WTC11 (cell line): Measurements from ENCODE around the gene CLCN6. TPM values are rescaled to one million over a fixed set of nuclear protein-coding genes. Genes with fewer than 3 reads are reported as not detected.

Source experiments
- CREB1 ChIP-seq: sonication (generic); formaldehyde crosslinking; IDR thresholded peaks from 2 replicates; pipeline ENCODE4 v1.8.0; 2023; ENCODE audit warnings: mild to moderate bottlenecking, missing genetic modification reagents
- EMX1 ChIP-seq: fragments of 250-450 bp; sonication (Bioruptor Pico); IDR thresholded peaks from 2 replicates; pipeline ENCODE4 v1.8.0; 2021; ENCODE audit warnings: mild to moderate bottlenecking
- ESRRA ChIP-seq: sonication (generic); formaldehyde crosslinking; IDR thresholded peaks from 2 replicates; pipeline ENCODE4 v1.8.1; 2022; ENCODE audit warnings: mild to moderate bottlenecking, missing genetic modification reagents, borderline replicate concordance
- FOXK1 ChIP-seq: sonication (generic); formaldehyde crosslinking; IDR thresholded peaks from 2 replicates; pipeline ENCODE4 v1.8.0; 2022; ENCODE audit warnings: mild to moderate bottlenecking, moderate library complexity, missing genetic modification reagents
- JUN ChIP-seq: sonication (generic); formaldehyde crosslinking; IDR thresholded peaks from 2 replicates; pipeline ENCODE4 v1.8.0; 2023; ENCODE audit warnings: mild to moderate bottlenecking, missing genetic modification reagents
- NFE2L1 ChIP-seq: sonication (generic); formaldehyde crosslinking; IDR thresholded peaks from 2 replicates; pipeline ENCODE4 v1.8.1; 2023; ENCODE audit warnings: missing genetic modification reagents
- NR1H2 ChIP-seq: sonication (generic); formaldehyde crosslinking; IDR thresholded peaks from 2 replicates; pipeline ENCODE4 v1.9.0; 2021; ENCODE audit warnings: mild to moderate bottlenecking, moderate library complexity, missing genetic modification reagents
- NR3C1 ChIP-seq: sonication (generic); formaldehyde crosslinking; conservative IDR thresholded peaks from 2 replicates; pipeline ENCODE4 v1.8.1; 2023; ENCODE audit warnings: low read depth, mild to moderate bottlenecking, missing genetic modification reagents
- RELA ChIP-seq: sonication (generic); formaldehyde crosslinking; IDR thresholded peaks from 2 replicates; pipeline ENCODE4 v1.8.1; 2022; ENCODE audit warnings: missing genetic modification reagents, mild to moderate bottlenecking, borderline replicate concordance
- TEAD1 ChIP-seq: sonication (generic); formaldehyde crosslinking; IDR thresholded peaks from 2 replicates; pipeline ENCODE4 v1.8.0; 2022; ENCODE audit warnings: mild to moderate bottlenecking, missing genetic modification reagents
- ZNF423 ChIP-seq: fragments of 250-450 bp; sonication (Bioruptor Pico); IDR thresholded peaks from 2 replicates; pipeline ENCODE4 v2.1.2; 2022; ENCODE audit warnings: mild to moderate bottlenecking, moderate library complexity
- total RNA-seq: library from RNA; stranded (reverse); gene quantifications from 3 replicates; pipeline ENCODE4 v1.2.3, GENCODE V29; 2021
- TF ChIP-seq, protein P1 (sequence below): fragments of 250-450 bp; sonication (Bioruptor Pico); conservative IDR thresholded peaks from 2 replicates; pipeline ENCODE4 v1.9.0; 2021; ENCODE audit warnings: mild to moderate bottlenecking
- TF ChIP-seq, protein P2 (sequence below): sonication (generic); formaldehyde crosslinking; IDR thresholded peaks from 2 replicates; pipeline ENCODE4 v1.8.0; 2022; ENCODE audit warnings: mild to moderate bottlenecking, missing genetic modification reagents
- TF ChIP-seq, protein P3 (sequence below): sonication (generic); formaldehyde crosslinking; IDR thresholded peaks from 2 replicates; pipeline ENCODE4 v1.8.0; 2022; ENCODE audit warnings: missing genetic modification reagents
- TF ChIP-seq, protein P4 (sequence below): fragments of 200-600 bp; IDR thresholded peaks from 2 replicates; pipeline ENCODE4 v1.8.0; 2022; ENCODE audit warnings: antibody characterized with exemption
- TF ChIP-seq, protein P5 (sequence below): sonication (generic); formaldehyde crosslinking; IDR thresholded peaks from 2 replicates; pipeline ENCODE4 v1.8.1; 2022; ENCODE audit warnings: missing genetic modification reagents, borderline replicate concordance
- TF ChIP-seq, protein P6 (sequence below): sonication (generic); formaldehyde crosslinking; IDR thresholded peaks from 2 replicates; pipeline ENCODE4 v1.8.1; 2022; ENCODE audit warnings: mild to moderate bottlenecking, moderate library complexity, missing genetic modification reagents
- TF ChIP-seq, protein P7 (sequence below): sonication (generic); formaldehyde crosslinking; IDR thresholded peaks from 2 replicates; pipeline ENCODE4 v1.8.1; 2023; ENCODE audit warnings: mild to moderate bottlenecking, missing genetic modification reagents, moderate library complexity
- TF ChIP-seq, protein P8 (sequence below): sonication (generic); formaldehyde crosslinking; IDR thresholded peaks from 2 replicates; pipeline ENCODE4 v1.8.0; 2023; ENCODE audit warnings: missing genetic modification reagents, mild to moderate bottlenecking, borderline replicate concordance
- TF ChIP-seq, protein P9 (sequence below): sonication (generic); formaldehyde crosslinking; IDR thresholded peaks from 2 replicates; pipeline ENCODE4 v1.8.1; 2023; ENCODE audit warnings: mild to moderate bottlenecking, missing genetic modification reagents

The CLCN6 gene
- total RNA-seq, 1 experiment from 2014 or later = 22.3 TPM

DNA sequence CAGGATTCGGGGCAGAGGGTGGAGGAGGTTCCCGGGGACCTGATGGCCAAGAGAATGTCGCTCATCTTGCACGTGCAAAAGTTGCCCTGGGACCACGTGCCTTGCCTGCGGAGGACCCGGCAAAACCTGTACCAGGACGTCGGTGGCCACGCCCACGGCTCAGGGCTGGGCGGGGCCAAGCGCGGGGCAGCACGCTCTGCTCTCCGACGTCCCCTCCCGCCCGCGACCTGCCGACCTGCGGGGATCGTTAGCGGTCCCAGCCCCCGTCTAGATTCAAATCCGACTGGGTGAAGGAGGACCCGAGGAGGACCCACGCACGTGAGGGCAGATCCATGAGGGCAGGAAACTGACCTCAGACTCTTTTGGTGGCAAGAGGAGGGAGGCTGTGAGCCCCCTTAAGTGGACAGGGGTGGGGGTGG lies 44.0 kb upstream of the CLCN6 start, which contains the start of gene C1orf167 (continued):
- TF ChIP-seq, protein P1, sequence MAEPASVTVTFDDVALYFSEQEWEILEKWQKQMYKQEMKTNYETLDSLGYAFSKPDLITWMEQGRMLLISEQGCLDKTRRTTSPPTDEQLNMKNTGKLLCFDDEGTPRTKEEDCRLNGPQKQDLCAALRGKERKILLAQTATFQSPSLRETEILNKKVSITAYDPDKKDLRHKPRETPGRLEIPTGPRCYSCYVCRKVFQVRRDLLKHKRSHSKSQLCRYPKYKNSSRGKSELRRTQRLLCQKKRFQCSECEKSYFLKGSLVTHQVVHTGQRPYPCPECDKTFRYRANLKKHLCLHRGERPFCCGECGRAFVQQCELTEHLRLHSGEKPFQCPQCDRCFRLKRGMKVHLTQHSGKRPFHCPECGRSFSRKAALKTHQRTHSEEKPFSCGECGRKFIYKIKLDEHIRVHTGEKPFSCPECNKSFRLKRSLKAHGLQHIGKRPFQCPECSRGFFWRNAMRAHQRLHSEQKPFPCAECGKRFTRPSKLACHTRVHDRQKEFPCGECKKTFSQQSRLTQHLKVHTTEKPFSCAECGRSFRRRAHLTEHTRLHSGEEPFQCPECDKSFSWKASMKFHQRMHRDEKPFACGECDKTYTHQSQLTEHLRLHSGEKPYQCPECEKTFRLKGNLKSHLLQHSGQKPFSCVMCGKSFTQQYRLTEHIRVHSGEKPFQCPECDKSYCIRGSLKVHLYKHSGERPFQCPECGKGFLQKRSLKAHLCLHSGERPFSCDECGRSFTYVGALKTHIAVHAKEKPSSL (CRISPR knock-in tag) = no peak
- TF ChIP-seq, protein P2, sequence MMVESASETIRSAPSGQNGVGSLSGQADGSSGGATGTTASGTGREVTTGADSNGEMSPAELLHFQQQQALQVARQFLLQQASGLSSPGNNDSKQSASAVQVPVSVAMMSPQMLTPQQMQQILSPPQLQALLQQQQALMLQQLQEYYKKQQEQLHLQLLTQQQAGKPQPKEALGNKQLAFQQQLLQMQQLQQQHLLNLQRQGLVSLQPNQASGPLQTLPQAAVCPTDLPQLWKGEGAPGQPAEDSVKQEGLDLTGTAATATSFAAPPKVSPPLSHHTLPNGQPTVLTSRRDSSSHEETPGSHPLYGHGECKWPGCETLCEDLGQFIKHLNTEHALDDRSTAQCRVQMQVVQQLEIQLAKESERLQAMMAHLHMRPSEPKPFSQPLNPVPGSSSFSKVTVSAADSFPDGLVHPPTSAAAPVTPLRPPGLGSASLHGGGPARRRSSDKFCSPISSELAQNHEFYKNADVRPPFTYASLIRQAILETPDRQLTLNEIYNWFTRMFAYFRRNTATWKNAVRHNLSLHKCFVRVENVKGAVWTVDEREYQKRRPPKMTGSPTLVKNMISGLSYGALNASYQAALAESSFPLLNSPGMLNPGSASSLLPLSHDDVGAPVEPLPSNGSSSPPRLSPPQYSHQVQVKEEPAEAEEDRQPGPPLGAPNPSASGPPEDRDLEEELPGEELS (CRISPR knock-in tag) = peak; percentile 72
- TF ChIP-seq, protein P3, sequence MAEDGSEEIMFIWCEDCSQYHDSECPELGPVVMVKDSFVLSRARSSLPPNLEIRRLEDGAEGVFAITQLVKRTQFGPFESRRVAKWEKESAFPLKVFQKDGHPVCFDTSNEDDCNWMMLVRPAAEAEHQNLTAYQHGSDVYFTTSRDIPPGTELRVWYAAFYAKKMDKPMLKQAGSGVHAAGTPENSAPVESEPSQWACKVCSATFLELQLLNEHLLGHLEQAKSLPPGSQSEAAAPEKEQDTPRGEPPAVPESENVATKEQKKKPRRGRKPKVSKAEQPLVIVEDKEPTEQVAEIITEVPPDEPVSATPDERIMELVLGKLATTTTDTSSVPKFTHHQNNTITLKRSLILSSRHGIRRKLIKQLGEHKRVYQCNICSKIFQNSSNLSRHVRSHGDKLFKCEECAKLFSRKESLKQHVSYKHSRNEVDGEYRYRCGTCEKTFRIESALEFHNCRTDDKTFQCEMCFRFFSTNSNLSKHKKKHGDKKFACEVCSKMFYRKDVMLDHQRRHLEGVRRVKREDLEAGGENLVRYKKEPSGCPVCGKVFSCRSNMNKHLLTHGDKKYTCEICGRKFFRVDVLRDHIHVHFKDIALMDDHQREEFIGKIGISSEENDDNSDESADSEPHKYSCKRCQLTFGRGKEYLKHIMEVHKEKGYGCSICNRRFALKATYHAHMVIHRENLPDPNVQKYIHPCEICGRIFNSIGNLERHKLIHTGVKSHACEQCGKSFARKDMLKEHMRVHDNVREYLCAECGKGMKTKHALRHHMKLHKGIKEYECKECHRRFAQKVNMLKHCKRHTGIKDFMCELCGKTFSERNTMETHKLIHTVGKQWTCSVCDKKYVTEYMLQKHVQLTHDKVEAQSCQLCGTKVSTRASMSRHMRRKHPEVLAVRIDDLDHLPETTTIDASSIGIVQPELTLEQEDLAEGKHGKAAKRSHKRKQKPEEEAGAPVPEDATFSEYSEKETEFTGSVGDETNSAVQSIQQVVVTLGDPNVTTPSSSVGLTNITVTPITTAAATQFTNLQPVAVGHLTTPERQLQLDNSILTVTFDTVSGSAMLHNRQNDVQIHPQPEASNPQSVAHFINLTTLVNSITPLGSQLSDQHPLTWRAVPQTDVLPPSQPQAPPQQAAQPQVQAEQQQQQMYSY (CRISPR knock-in tag) = peak; percentile 45
- no peak for TF ChIP-seq EMX1 (CRISPR knock-in tag)
- no peak for TF ChIP-seq ZNF423 (CRISPR knock-in tag)
- TF ChIP-seq ESRRA = peak; percentile 70; the same call in 1 of the 2 replicates
- TF ChIP-seq RELA (CRISPR knock-in tag) = 0 out of 2 replicates have a peak, but pooled peaks have one; percentile 60
- no peak for TF ChIP-seq NR3C1
- TF ChIP-seq, protein P4, sequence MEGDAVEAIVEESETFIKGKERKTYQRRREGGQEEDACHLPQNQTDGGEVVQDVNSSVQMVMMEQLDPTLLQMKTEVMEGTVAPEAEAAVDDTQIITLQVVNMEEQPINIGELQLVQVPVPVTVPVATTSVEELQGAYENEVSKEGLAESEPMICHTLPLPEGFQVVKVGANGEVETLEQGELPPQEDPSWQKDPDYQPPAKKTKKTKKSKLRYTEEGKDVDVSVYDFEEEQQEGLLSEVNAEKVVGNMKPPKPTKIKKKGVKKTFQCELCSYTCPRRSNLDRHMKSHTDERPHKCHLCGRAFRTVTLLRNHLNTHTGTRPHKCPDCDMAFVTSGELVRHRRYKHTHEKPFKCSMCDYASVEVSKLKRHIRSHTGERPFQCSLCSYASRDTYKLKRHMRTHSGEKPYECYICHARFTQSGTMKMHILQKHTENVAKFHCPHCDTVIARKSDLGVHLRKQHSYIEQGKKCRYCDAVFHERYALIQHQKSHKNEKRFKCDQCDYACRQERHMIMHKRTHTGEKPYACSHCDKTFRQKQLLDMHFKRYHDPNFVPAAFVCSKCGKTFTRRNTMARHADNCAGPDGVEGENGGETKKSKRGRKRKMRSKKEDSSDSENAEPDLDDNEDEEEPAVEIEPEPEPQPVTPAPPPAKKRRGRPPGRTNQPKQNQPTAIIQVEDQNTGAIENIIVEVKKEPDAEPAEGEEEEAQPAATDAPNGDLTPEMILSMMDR = no peak
- peak; percentile 94 for TF ChIP-seq NFE2L1 (CRISPR knock-in tag)
- TF ChIP-seq NR1H2 = no peak
- TF ChIP-seq JUN (CRISPR knock-in tag) = no peak
- TF ChIP-seq, protein P5, sequence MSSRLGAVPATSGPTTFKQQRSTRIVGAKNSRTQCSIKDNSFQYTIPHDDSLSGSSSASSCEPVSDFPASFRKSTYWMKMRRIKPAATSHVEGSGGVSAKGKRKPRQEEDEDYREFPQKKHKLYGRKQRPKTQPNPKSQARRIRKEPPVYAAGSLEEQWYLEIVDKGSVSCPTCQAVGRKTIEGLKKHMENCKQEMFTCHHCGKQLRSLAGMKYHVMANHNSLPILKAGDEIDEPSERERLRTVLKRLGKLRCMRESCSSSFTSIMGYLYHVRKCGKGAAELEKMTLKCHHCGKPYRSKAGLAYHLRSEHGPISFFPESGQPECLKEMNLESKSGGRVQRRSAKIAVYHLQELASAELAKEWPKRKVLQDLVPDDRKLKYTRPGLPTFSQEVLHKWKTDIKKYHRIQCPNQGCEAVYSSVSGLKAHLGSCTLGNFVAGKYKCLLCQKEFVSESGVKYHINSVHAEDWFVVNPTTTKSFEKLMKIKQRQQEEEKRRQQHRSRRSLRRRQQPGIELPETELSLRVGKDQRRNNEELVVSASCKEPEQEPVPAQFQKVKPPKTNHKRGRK = no peak
- peak; percentile 93; the same call in 1 of the 2 replicates for TF ChIP-seq TEAD1 (CRISPR knock-in tag)
- TF ChIP-seq, protein P6, sequence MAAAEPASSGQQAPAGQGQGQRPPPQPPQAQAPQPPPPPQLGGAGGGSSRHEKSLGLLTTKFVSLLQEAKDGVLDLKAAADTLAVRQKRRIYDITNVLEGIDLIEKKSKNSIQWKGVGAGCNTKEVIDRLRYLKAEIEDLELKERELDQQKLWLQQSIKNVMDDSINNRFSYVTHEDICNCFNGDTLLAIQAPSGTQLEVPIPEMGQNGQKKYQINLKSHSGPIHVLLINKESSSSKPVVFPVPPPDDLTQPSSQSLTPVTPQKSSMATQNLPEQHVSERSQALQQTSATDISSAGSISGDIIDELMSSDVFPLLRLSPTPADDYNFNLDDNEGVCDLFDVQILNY (CRISPR knock-in tag) = peak; percentile 78
- TF ChIP-seq, protein P7, sequence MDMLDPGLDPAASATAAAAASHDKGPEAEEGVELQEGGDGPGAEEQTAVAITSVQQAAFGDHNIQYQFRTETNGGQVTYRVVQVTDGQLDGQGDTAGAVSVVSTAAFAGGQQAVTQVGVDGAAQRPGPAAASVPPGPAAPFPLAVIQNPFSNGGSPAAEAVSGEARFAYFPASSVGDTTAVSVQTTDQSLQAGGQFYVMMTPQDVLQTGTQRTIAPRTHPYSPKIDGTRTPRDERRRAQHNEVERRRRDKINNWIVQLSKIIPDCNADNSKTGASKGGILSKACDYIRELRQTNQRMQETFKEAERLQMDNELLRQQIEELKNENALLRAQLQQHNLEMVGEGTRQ (CRISPR knock-in tag) = peak; percentile 81
- TF ChIP-seq, protein P8, sequence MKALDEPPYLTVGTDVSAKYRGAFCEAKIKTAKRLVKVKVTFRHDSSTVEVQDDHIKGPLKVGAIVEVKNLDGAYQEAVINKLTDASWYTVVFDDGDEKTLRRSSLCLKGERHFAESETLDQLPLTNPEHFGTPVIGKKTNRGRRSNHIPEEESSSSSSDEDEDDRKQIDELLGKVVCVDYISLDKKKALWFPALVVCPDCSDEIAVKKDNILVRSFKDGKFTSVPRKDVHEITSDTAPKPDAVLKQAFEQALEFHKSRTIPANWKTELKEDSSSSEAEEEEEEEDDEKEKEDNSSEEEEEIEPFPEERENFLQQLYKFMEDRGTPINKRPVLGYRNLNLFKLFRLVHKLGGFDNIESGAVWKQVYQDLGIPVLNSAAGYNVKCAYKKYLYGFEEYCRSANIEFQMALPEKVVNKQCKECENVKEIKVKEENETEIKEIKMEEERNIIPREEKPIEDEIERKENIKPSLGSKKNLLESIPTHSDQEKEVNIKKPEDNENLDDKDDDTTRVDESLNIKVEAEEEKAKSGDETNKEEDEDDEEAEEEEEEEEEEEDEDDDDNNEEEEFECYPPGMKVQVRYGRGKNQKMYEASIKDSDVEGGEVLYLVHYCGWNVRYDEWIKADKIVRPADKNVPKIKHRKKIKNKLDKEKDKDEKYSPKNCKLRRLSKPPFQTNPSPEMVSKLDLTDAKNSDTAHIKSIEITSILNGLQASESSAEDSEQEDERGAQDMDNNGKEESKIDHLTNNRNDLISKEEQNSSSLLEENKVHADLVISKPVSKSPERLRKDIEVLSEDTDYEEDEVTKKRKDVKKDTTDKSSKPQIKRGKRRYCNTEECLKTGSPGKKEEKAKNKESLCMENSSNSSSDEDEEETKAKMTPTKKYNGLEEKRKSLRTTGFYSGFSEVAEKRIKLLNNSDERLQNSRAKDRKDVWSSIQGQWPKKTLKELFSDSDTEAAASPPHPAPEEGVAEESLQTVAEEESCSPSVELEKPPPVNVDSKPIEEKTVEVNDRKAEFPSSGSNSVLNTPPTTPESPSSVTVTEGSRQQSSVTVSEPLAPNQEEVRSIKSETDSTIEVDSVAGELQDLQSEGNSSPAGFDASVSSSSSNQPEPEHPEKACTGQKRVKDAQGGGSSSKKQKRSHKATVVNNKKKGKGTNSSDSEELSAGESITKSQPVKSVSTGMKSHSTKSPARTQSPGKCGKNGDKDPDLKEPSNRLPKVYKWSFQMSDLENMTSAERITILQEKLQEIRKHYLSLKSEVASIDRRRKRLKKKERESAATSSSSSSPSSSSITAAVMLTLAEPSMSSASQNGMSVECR (CRISPR knock-in tag) = no peak
- TF ChIP-seq, protein P9, sequence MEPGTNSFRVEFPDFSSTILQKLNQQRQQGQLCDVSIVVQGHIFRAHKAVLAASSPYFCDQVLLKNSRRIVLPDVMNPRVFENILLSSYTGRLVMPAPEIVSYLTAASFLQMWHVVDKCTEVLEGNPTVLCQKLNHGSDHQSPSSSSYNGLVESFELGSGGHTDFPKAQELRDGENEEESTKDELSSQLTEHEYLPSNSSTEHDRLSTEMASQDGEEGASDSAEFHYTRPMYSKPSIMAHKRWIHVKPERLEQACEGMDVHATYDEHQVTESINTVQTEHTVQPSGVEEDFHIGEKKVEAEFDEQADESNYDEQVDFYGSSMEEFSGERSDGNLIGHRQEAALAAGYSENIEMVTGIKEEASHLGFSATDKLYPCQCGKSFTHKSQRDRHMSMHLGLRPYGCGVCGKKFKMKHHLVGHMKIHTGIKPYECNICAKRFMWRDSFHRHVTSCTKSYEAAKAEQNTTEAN (CRISPR knock-in tag) = peak; percentile 68; the same call in 1 of the 2 replicates
- peak; percentile 69; the same call in 1 of the 2 replicates for TF ChIP-seq FOXK1
- peak; percentile 91 for TF ChIP-seq CREB1 (CRISPR knock-in tag)
